Measurements from ENCODE around the gene LRRC45.

The LRRC45 gene

GRCh38 chr17:82028966-82029365 is 5.9 kb downstream of the LRRC45 start:
- no peaks in the 10 kb centered on the region for H3K9me3 ChIP-seq (ENCODE audit: insufficient read depth, low read length)
- H3K4me1 ChIP-seq (ENCODE audit: low read length) = peaks cover 28% of the 10 kb centered on the region
- no peak overlapping the region for H3K4me3 ChIP-seq (ENCODE audit: low read length)
- H3K27me3 ChIP-seq (ENCODE audit: low read depth, low read length) = no peaks in the 10 kb centered on the region
- TF ChIP-seq EZH2phosphoT487 (IDR thresholded peaks at IDR 0.05; ENCODE audit: low read depth) = no peak
- no peak for TF ChIP-seq CTCF (IDR thresholded peaks at IDR 0.05; ENCODE audit: low read depth, low read length)
- H3K4me2 ChIP-seq (ENCODE audit: low read length) = no peak overlapping the region
- H3K79me2 ChIP-seq (ENCODE audit: low read length) = no peaks in the 10 kb centered on the region
- no peak overlapping the region for H3K9ac ChIP-seq (ENCODE audit: low read length)
- no peak overlapping the region for H2AFZ ChIP-seq (ENCODE audit: low read depth, low read length)
- no peak overlapping the region for H3K27ac ChIP-seq (ENCODE audit: low read length)
- H3K36me3 ChIP-seq (replicated peaks; ENCODE audit: low read depth, low read length) = no peaks in the 10 kb centered on the region
- H4K20me1 ChIP-seq (ENCODE audit: insufficient read depth, low read length) = no peaks in the 10 kb centered on the region

GRCh38 chr17:82029391-82029790 is 6.3 kb downstream of the LRRC45 start:
- H4K20me1 ChIP-seq (ENCODE audit: insufficient read depth, low read length) = no peaks in the 10 kb centered on the region
- H3K4me2 ChIP-seq (ENCODE audit: low read length) = no peak overlapping the region
- no peaks in the 10 kb centered on the region for H3K27me3 ChIP-seq (ENCODE audit: low read depth, low read length)
- no peak overlapping the region for H3K4me3 ChIP-seq (ENCODE audit: low read length)
- TF ChIP-seq EZH2phosphoT487 (IDR thresholded peaks at IDR 0.05; ENCODE audit: low read depth) (no peak), CTCF (IDR thresholded peaks at IDR 0.05; ENCODE audit: low read depth, low read length) (no peak)
- H3K27ac ChIP-seq (ENCODE audit: low read length) = no peak overlapping the region
- peaks cover 24% of the 10 kb centered on the region for H3K4me1 ChIP-seq (ENCODE audit: low read length)
- no peak overlapping the region for H2AFZ ChIP-seq (ENCODE audit: low read depth, low read length)
- no peaks in the 10 kb centered on the region for H3K79me2 ChIP-seq (ENCODE audit: low read length)
- no peak overlapping the region for H3K9ac ChIP-seq (ENCODE audit: low read length)
- H3K9me3 ChIP-seq (ENCODE audit: insufficient read depth, low read length) = no peaks in the 10 kb centered on the region
- no peaks in the 10 kb centered on the region for H3K36me3 ChIP-seq (replicated peaks; ENCODE audit: low read depth, low read length)

GRCh38 chr17:82029990-82030469 is 6.9 kb downstream of the LRRC45 start:
- H3K36me3 ChIP-seq (replicated peaks; ENCODE audit: low read depth, low read length) = no peaks in the 10 kb centered on the region
- H3K79me2 ChIP-seq (ENCODE audit: low read length) = no peaks in the 10 kb centered on the region
- H3K4me3 ChIP-seq (ENCODE audit: low read length) = no peak overlapping the region
- no peak for TF ChIP-seq EZH2phosphoT487 (IDR thresholded peaks at IDR 0.05; ENCODE audit: low read depth)
- no peak for TF ChIP-seq CTCF (IDR thresholded peaks at IDR 0.05; ENCODE audit: low read depth, low read length)
- H3K27me3 ChIP-seq (ENCODE audit: low read depth, low read length) = no peaks in the 10 kb centered on the region
- no peak overlapping the region for H3K27ac ChIP-seq (ENCODE audit: low read length)
- H3K9ac ChIP-seq (ENCODE audit: low read length) = no peak overlapping the region
- H3K9me3 ChIP-seq (ENCODE audit: insufficient read depth, low read length) = no peaks in the 10 kb centered on the region
- no peak overlapping the region; the same call in 1 of the 2 replicates for H3K4me2 ChIP-seq (ENCODE audit: low read length)
- H3K4me1 ChIP-seq (ENCODE audit: low read length) = peaks cover 22% of the 10 kb centered on the region
- no peaks in the 10 kb centered on the region for H4K20me1 ChIP-seq (ENCODE audit: insufficient read depth, low read length)
- no peak overlapping the region for H2AFZ ChIP-seq (ENCODE audit: low read depth, low read length)

- H3K27ac ChIP-seq (ENCODE audit: low read length) = no peak overlapping the region
- H3K9ac ChIP-seq (ENCODE audit: low read length) = peak overlapping the region; percentile 8; the same call in 1 of the 2 replicates
- peak overlapping the region; percentile 73 for H3K4me3 ChIP-seq (ENCODE audit: low read length)
- H3K9me3 ChIP-seq (ENCODE audit: insufficient read depth, low read length) = no peaks in the 10 kb centered on the region
- peaks cover 22% of the 10 kb centered on the region for H3K4me1 ChIP-seq (ENCODE audit: low read length)
- H3K4me2 ChIP-seq (ENCODE audit: low read length) = peak overlapping the region; percentile 69
- TF ChIP-seq CTCF (IDR thresholded peaks at IDR 0.05; ENCODE audit: low read depth, low read length) (peak; percentile 54), EZH2phosphoT487 (IDR thresholded peaks at IDR 0.05; ENCODE audit: low read depth) (no peak)
- no peak overlapping the region for H2AFZ ChIP-seq (ENCODE audit: low read depth, low read length)
- H3K79me2 ChIP-seq (ENCODE audit: low read length) = no peaks in the 10 kb centered on the region
- H4K20me1 ChIP-seq (ENCODE audit: insufficient read depth, low read length) = no peaks in the 10 kb centered on the region
- peaks cover 1% of the 10 kb centered on the region for H3K36me3 ChIP-seq (replicated peaks; ENCODE audit: low read depth, low read length)
- H3K27me3 ChIP-seq (ENCODE audit: low read depth, low read length) = no peaks in the 10 kb centered on the region
These were observed 7.6 kb downstream of the LRRC45 start for GRCh38 chr17:82030470-82031302.
